ENCODE measurements around the gene TLR10. TPM values are rescaled to one million over a fixed set of nuclear protein-coding genes. Genes with fewer than 3 reads are reported as not detected.

The TLR10 gene
- total and polyA plus RNA-seq, 2 donors (not counting 3 experiments of a cell fraction or from before 2014, with no cell fraction given) = not detected

DNA sequence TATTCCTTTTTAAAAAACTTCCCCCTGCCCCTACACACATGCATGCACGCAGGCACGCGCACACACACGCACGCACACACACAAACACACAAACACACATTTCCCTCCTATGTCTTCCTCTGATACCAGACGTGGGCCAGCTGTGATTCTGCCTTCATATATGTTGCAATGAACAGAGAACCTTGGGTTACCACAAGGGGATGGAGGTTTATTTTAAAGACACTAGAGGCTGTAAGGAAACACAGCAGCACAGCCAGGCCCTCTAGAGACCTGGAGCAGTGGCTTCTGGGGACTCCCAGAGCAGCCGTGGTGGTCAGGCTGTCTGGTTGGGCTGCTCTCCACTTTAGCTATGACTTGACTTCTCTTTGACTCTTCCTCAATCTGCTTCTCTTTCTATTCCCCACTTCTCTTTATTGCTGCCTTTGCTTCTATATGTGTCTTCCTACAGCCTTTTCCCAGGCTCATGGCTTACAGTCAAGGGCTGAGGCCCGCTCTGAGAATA is 3.2 kb upstream of the TLR10 start:
- no peak for TF ChIP-seq FOS (IDR thresholded peaks at IDR 0.05; ENCODE audit: borderline replicate concordance, insufficient read depth, low read length)
- no peak for TF ChIP-seq GATA2 (IDR thresholded peaks at IDR 0.05; ENCODE audit: insufficient read depth, insufficient read length, low read depth, low read length)
- TF ChIP-seq POLR2AphosphoS5 (IDR thresholded peaks at IDR 0.05; ENCODE audit: insufficient read depth, low read depth, low read length) = no peak
- no peak for TF ChIP-seq POLR2A (IDR thresholded peaks at IDR 0.05; ENCODE audit: low read depth, low read length)
- TF ChIP-seq EZH2 (IDR thresholded peaks at IDR 0.05; ENCODE audit: borderline replicate concordance, low read depth, low read length, severe bottlenecking) = no peak
- TF ChIP-seq JUN (IDR thresholded peaks at IDR 0.05; ENCODE audit: borderline replicate concordance, insufficient read depth, insufficient read length, low read depth) = no peak
- TF ChIP-seq, protein P1, sequence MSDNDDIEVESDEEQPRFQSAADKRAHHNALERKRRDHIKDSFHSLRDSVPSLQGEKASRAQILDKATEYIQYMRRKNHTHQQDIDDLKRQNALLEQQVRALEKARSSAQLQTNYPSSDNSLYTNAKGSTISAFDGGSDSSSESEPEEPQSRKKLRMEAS (IDR thresholded peaks at IDR 0.05; ENCODE audit: insufficient read depth, insufficient read length) = no peak
- TF ChIP-seq CTCF (IDR thresholded peaks at IDR 0.05; ENCODE audit: extremely low read depth in 1 of 2, insufficient read depth in 1 of 2, low read depth in 1 of 2, low read length in 2 of 2) = no peak
- no peak for TF ChIP-seq MYC (IDR thresholded peaks at IDR 0.05; ENCODE audit: low read depth, low read length)
- Histone ChIP-seq H3K9me3 (replicated peaks; ENCODE audit: control insufficient read depth, insufficient read depth, low read length) (no peaks in the 10 kb centered on the region), H3K79me2 (ENCODE audit: control insufficient read depth, insufficient read depth, low read length) (no peaks in the 10 kb centered on the region), H4K20me1 (replicated peaks; ENCODE audit: control insufficient read depth, extremely low read depth, insufficient read depth, low read length) (no peaks in the 10 kb centered on the region), H3K4me3 (replicated peaks in 1 of 3; ENCODE audit: insufficient read depth in 1 of 3, low read depth in 1 of 3, low read length in 3 of 3) (no peak overlapping the region), H3K27me3 (ENCODE audit: control insufficient read depth in 2 of 2, insufficient read depth in 2 of 2, low read length in 2 of 2) (no peaks in the 10 kb centered on the region), H3K4me1 (ENCODE audit: control insufficient read depth, extremely low read depth, insufficient read depth, low read length) (no peaks in the 10 kb centered on the region), H3K27ac (ENCODE audit: insufficient read depth, low read depth, low read length) (no peak overlapping the region), H3K9me1 (replicated peaks; ENCODE audit: control insufficient read depth, extremely low read depth, insufficient read depth, low read length) (no peaks in the 10 kb centered on the region), H3K4me2 (ENCODE audit: insufficient read depth, low read length) (no peak overlapping the region), H3K36me3 (ENCODE audit: control insufficient read depth in 2 of 2, extremely low read depth in 1 of 2, insufficient read depth in 2 of 2, low read length in 2 of 2) (no peaks in the 10 kb centered on the region), H2AFZ (ENCODE audit: low read depth, low read length) (no peak overlapping the region), H3K9ac (replicated peaks; ENCODE audit: extremely low read depth, insufficient read depth, low read length) (no peak overlapping the region)
- DNase-seq (ENCODE audit: low read depth, low spot score) = no peak
- dilution Hi-C loops (cut with MboI; ENCODE audit: extremely low pct_ligation_motif_present, low sequenced_read_pairs) = no loop called here
- intact Hi-C loops (cut with micrococcal nuclease) = no loop called here
- BruUV-seq (replicated peaks) = no TSS peak
- no peak for FAIRE-seq
- POLR2A ChIA-PET = no interaction called here
- CTCF ChIA-PET = interaction anchor here (2.5 kb wide), 1 partner anchor 26 kb away, joined by 14 read pairs; no protein-coding TSS in a partner anchor

Data from endothelial cell of umbilical vein (primary cell).